Tibial nerve (tissue), 3 donors: Measurements from ENCODE around the gene TRAF5.

ENCODE experiments used
- CTCF ChIP-seq, 5 experiments: fragments of 200-600 bp in 3 of 5; fragments of 450-650 bp in 2 of 5; sonication (generic) in 3 of 5; IDR thresholded peaks; one replicate each; pipeline ENCODE4 v1.5.1; 2016 to 2019; ENCODE audit warnings: antibody characterized with exemption in 5 of 5, mild to moderate bottlenecking in 3 of 5, moderate library complexity in 2 of 5
- POLR2A ChIP-seq, 2 donors: fragments of 450-650 bp; IDR thresholded peaks; one replicate each; pipeline ENCODE4 v1.6.1; 2017; ENCODE audit warnings: antibody characterized with exemption in 2 of 2, mild to moderate bottlenecking in 2 of 2, moderate library complexity in 2 of 2

DNA sequence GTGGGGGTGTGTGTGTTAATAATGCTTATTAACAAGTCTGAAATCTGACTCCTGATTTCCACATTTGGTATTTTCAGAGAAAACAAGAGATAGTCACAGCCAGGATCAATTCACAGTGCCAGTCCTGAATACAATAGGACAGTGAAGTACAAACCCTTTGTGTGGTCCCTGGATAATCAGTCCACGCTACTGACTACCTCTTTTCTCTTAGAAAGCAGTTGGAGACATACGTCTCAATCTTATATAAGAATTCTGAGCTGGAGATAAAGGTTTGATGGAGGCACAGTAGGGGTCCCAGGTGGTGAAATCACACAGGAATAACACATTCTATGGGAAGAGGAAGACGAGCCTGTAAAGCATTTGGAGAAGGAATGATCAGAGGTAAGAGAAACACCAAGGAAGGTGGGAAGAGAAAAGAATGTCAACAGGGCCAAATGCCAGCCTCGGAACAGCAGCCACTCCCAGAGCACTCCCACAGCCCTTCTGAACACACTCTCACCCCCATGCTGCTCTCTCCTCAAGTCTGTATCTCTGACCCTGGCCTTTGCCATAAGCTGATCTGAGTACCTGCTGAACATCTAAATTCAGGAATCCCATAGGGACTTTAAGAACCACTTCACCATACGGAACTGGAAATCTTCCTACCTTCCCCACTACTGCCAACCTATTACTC, 48.6 kb downstream of the TRAF5 start:
- TF ChIP-seq CTCF (IDR thresholded peaks at IDR 0.05) (no peak), POLR2A (IDR thresholded peaks at IDR 0.05) (no peak)
